Thyroid gland (tissue), 4 donors: ENCODE measurements around the gene INKA1.

ENCODE experiments used
- POLR2A ChIP-seq, 2 donors: fragments of 450-650 bp; IDR thresholded peaks; one replicate each; pipeline ENCODE4 v1.6.1; 2017; ENCODE audit warnings: antibody characterized with exemption in 2 of 2, mild to moderate bottlenecking in 2 of 2, moderate library complexity in 1 of 2
- TF ChIP-seq, protein P1 (sequence below), 6 experiments: fragments of 200-600 bp in 3 of 6; fragments of 450-650 bp in 3 of 6; sonication (generic) in 3 of 6; IDR thresholded peaks; one replicate each; pipeline ENCODE4 v1.5.1; 2016 to 2019; ENCODE audit warnings: antibody characterized with exemption in 6 of 6, mild to moderate bottlenecking in 2 of 6, inconsistent platforms in 1 of 6, moderate library complexity in 1 of 6

DNA sequence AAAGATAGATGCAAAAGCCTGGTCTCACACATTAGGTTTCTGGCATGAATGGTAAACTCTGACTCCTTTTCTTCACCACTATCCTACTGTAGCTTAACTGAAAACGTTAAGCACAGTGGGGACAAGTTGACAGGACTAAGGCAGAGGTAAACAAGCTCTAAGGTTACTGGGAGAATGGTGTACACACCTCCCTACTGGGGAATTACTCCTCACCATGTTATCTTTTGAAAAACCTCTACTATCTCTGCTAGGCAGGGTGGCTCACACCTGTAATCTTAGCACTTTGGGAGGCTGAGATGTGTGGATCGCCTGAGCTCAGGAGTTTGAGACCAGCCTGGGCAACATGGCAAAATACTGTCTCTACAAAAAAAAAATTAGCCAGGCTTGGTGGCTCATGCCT is 45.9 kb upstream of the INKA1 start:
- TF ChIP-seq, protein P1, sequence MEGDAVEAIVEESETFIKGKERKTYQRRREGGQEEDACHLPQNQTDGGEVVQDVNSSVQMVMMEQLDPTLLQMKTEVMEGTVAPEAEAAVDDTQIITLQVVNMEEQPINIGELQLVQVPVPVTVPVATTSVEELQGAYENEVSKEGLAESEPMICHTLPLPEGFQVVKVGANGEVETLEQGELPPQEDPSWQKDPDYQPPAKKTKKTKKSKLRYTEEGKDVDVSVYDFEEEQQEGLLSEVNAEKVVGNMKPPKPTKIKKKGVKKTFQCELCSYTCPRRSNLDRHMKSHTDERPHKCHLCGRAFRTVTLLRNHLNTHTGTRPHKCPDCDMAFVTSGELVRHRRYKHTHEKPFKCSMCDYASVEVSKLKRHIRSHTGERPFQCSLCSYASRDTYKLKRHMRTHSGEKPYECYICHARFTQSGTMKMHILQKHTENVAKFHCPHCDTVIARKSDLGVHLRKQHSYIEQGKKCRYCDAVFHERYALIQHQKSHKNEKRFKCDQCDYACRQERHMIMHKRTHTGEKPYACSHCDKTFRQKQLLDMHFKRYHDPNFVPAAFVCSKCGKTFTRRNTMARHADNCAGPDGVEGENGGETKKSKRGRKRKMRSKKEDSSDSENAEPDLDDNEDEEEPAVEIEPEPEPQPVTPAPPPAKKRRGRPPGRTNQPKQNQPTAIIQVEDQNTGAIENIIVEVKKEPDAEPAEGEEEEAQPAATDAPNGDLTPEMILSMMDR (IDR thresholded peaks at IDR 0.05), result no peak
- no peak for TF ChIP-seq POLR2A (IDR thresholded peaks at IDR 0.05)
